Measurements from ENCODE around the gene APBA2.

DNA sequence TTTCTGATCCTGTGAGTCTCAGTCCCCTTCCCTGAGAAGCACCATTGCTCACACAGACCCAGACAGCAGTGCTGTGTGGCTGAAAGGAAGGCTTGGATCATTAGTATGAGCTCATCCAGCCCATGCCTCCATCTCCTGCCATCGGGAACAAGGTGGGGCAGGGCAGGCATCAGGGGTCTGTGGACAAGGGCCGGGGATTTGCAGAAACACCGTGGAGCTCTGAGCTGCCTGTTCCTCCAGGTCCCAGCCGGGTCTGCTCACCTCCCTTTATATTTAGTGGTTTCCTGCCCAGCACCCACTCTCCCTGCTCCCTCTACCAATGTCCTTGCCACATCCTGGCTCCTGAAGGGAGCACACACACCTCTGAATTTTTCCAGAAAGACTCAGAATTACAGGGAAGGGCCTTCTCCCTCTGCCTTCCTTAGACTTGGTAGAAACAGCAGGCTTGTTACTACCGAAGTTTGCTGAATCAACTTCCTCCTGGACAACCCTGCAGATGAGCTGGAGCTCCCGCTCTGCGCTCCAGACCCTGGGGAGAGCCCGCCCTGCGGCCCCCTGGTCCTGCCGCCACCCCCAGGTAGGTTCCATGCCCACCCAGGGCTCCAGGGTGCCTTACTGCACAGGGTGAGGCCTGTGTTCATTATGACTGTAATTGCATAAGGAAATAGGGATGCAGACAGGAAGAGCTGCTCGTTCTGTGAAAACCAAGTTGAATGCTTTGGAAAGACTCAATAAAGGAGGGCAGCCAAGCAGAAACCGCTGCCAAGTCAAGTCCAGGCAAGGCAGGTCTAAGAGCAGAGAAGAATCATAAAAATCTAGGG is 255.7 kb downstream of the APBA2 start:
- no peak for TF ChIP-seq POLR2A (IDR thresholded peaks at IDR 0.05)
- TF ChIP-seq, protein P1, sequence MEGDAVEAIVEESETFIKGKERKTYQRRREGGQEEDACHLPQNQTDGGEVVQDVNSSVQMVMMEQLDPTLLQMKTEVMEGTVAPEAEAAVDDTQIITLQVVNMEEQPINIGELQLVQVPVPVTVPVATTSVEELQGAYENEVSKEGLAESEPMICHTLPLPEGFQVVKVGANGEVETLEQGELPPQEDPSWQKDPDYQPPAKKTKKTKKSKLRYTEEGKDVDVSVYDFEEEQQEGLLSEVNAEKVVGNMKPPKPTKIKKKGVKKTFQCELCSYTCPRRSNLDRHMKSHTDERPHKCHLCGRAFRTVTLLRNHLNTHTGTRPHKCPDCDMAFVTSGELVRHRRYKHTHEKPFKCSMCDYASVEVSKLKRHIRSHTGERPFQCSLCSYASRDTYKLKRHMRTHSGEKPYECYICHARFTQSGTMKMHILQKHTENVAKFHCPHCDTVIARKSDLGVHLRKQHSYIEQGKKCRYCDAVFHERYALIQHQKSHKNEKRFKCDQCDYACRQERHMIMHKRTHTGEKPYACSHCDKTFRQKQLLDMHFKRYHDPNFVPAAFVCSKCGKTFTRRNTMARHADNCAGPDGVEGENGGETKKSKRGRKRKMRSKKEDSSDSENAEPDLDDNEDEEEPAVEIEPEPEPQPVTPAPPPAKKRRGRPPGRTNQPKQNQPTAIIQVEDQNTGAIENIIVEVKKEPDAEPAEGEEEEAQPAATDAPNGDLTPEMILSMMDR (IDR thresholded peaks at IDR 0.05 in 8 of 11, conservative IDR thresholded peaks at IDR 0.05 in 3 of 11) = no peak
